K562 (cell line): ENCODE data around the gene LRRC25. TPM values are rescaled to one million over a fixed set of nuclear protein-coding genes. Genes with fewer than 3 reads are reported as not detected.

ENCODE experiments used
- CBFA2T3 ChIP-seq: fragments of 450-650 bp; IDR thresholded peaks from 2 replicates; pipeline ENCODE4 v1.6.1; 2017
- CTBP1 ChIP-seq: fragments of 450-650 bp; IDR thresholded peaks from 2 replicates; pipeline ENCODE4 v1.6.1; 2016; ENCODE audit warnings: borderline replicate concordance
- ETV1 ChIP-seq: fragments of 450-650 bp; conservative IDR thresholded peaks from 2 replicates; pipeline ENCODE4 v1.6.1; 2016; ENCODE audit warnings: missing genetic modification characterization, control low read depth, low read depth, missing compliant biosample characterization
- GATAD2A ChIP-seq: fragments of 450-650 bp; IDR thresholded peaks from 2 replicates; pipeline ENCODE4 v1.6.1; 2017
- HLTF ChIP-seq: fragments of 450-650 bp; IDR thresholded peaks from 2 replicates; pipeline ENCODE4 v1.6.1; 2016
- MAZ ChIP-seq, 2 experiments: fragments of 450-650 bp in 1 of 2; sonication (generic) in 1 of 2; formaldehyde crosslinking; IDR thresholded peaks in 1 of 2; conservative IDR thresholded peaks in 1 of 2; 2 replicates each; pipeline versions ENCODE4 v1.4.0 to v1.5.0; 2020; ENCODE audit warnings: mild to moderate bottlenecking in 1 of 2, missing genetic modification reagents in 1 of 2
- MCM5 ChIP-seq: fragments of 450-650 bp; IDR thresholded peaks from 2 replicates; pipeline ENCODE4 v1.6.1; 2016; ENCODE audit warnings: low read depth
- MEIS2 ChIP-seq: fragments of 450-650 bp; IDR thresholded peaks from 2 replicates; pipeline ENCODE4 v1.6.1; 2014; ENCODE audit warnings: mild to moderate bottlenecking; ENCODE audit not compliant: partially characterized antibody
- NFE2 ChIP-seq: IDR thresholded peaks from 2 replicates; pipeline ENCODE4 v1.6.1; 2014; ENCODE audit warnings: antibody characterized with exemption, low read depth
- NR2C2 ChIP-seq, 2 experiments: fragments of 200-800 bp in 1 of 2; sonication (Bioruptor generic) in 1 of 2; sonication (generic) in 1 of 2; formaldehyde crosslinking in 1 of 2; IDR thresholded peaks; 2 replicates each; pipeline versions ENCODE4 v1.6.1 to v1.8.0; 2016 to 2022; ENCODE audit warnings: mild to moderate bottlenecking in 1 of 2, missing compliant biosample characterization in 1 of 2, missing genetic modification characterization in 1 of 2, missing genetic modification reagents in 1 of 2
- ZNF175 ChIP-seq: fragments of 200-800 bp; sonication (Bioruptor generic); IDR thresholded peaks from 2 replicates; pipeline ENCODE4 v1.6.1; 2016; ENCODE audit warnings: low read depth, mild to moderate bottlenecking, missing genetic modification characterization, missing compliant biosample characterization
- ZNF589 ChIP-seq: fragments of 200-800 bp; sonication (Bioruptor generic); IDR thresholded peaks from 2 replicates; pipeline ENCODE4 v1.6.1; 2016; ENCODE audit warnings: low read depth, missing genetic modification characterization, missing compliant biosample characterization
- ZNF76 ChIP-seq: fragments of 250-450 bp; sonication (Bioruptor Pico); IDR thresholded peaks from 2 replicates; pipeline ENCODE4 v1.4.0; 2020; ENCODE audit warnings: mild to moderate bottlenecking, moderate library complexity, borderline replicate concordance
- polyA plus RNA-seq, 8 experiments: library from polyadenylated mRNA; depleted of rRNA in 4 of 8; stranded (reverse) in 5 of 8; unstranded in 3 of 8; fragments of >200 nt; fragmentation: Nextera tagmentation in 2 of 8; fragmentation: Illumina TruSeq in 1 of 8; extraction: Ambion mirVana in 2 of 8; extraction: Trizol in 1 of 8; gene quantifications; 2 replicates each; pipeline versions ENCODE4 v1.2.1 to v1.2.3, GENCODE V29; 2011 to 2014; ENCODE audit warnings: inconsistent platforms in 1 of 8, missing spikeins in 1 of 8
- total RNA-seq, 7 experiments: library from RNA; depleted of rRNA in 6 of 7; stranded (reverse); fragments of >200 nt in 6 of 7; fragmentation: Illumina TruSeq in 2 of 7; extraction: Trizol in 2 of 7; gene quantifications; 2 replicates each; pipeline versions ENCODE4 v1.2.1 to v1.2.3, GENCODE V29; 2011 to 2021; ENCODE audit warnings: low replicate concordance in 1 of 7
- TF ChIP-seq, protein P1 (sequence below): conservative IDR thresholded peaks from 2 replicates; pipeline ENCODE4 v1.6.1; 2011; ENCODE audit warnings: low read depth, mild to moderate bottlenecking, low read length; ENCODE audit not compliant: control insufficient read depth
- TF ChIP-seq, protein P2 (sequence below), 2 experiments: IDR thresholded peaks; 2 replicates each; pipeline ENCODE4 v1.6.1; 2011; ENCODE audit warnings: borderline replicate concordance in 1 of 2, control low read depth in 1 of 2, low read depth in 1 of 2, low read length in 1 of 2, mild to moderate bottlenecking in 1 of 2, mixed read lengths in 1 of 2, moderate library complexity in 1 of 2; ENCODE audit not compliant: insufficient read depth in 1 of 2, insufficient read length in 1 of 2, poor library complexity in 1 of 2, severe bottlenecking in 1 of 2; ENCODE audit errors: extremely low read depth in 1 of 2
- TF ChIP-seq, protein P3 (sequence below): fragments of 450-650 bp; IDR thresholded peaks from 2 replicates; pipeline ENCODE4 v1.6.1; 2017; ENCODE audit warnings: mild to moderate bottlenecking, moderate library complexity
- TF ChIP-seq, protein P4 (sequence below): fragments of 250-450 bp; sonication (Bioruptor Pico); IDR thresholded peaks from 2 replicates; pipeline ENCODE4 v1.9.0; 2021; ENCODE audit warnings: mild to moderate bottlenecking
- TF ChIP-seq, protein P5 (sequence below): fragments of 450-650 bp; formaldehyde crosslinking; IDR thresholded peaks from 2 replicates; pipeline ENCODE4 v1.4.0; 2020; ENCODE audit warnings: mild to moderate bottlenecking, mixed read lengths
- TF ChIP-seq, protein P6 (sequence below): sonication (generic); formaldehyde crosslinking; IDR thresholded peaks from 2 replicates; pipeline ENCODE4 v1.9.0; 2022; ENCODE audit warnings: mild to moderate bottlenecking, missing genetic modification reagents

Gene LRRC25
- total and polyA plus RNA-seq, 9 of the 15 experiments (the other 6 are each of a cell fraction or from before 2014, with no cell fraction given) = 0.07 to 0.36 (median 0.10) TPM; not detected in 3

DNA sequence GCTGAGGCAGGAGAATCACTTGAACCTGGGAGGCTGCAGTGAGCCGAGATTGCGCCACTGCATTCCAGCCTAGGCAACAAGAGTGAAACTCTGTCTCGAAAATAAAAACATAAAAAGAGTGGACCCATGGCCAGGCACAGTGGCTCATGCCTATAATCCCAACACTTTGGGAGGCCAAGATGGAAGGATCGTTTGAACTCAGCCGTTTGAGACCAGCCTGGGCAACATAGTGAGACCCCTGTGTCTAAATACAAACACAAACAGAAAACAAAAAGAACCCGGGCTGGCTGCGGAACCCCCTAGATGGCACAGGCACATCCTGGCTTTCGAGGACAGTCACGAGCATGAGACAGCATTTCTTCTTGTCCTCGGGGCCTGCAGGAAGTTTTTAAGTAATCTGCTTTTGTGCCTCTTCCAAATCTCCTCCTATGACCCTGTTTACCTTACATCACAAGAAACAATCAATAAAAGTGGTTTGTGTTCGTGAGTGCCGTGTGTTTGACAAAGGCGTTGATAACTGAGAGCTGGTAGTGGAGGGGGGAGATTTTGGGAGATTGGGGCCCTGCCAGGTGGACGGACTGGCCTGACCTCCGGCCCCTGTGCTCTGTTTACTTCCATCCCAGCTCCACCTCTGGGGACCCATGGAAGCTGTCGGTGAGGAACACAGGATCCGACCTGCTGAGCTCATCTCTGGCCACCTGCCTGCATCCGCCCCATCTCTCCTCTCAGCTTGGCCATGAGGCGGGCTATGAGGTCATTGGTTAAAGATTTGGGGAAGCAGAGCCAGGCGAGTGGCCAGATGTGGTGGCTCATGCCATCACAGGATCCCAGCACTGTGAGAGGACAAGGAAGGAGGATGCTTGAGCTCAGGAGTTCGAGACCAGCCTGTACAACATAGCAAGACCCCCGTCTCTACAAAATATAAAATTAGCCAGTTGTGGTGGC, 17.3 kb downstream of the LRRC25 start (continued):
- TF ChIP-seq, protein P1, sequence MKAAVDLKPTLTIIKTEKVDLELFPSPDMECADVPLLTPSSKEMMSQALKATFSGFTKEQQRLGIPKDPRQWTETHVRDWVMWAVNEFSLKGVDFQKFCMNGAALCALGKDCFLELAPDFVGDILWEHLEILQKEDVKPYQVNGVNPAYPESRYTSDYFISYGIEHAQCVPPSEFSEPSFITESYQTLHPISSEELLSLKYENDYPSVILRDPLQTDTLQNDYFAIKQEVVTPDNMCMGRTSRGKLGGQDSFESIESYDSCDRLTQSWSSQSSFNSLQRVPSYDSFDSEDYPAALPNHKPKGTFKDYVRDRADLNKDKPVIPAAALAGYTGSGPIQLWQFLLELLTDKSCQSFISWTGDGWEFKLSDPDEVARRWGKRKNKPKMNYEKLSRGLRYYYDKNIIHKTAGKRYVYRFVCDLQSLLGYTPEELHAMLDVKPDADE = no peak
- TF ChIP-seq MEIS2 = peak; percentile 60
- TF ChIP-seq, protein P2, sequence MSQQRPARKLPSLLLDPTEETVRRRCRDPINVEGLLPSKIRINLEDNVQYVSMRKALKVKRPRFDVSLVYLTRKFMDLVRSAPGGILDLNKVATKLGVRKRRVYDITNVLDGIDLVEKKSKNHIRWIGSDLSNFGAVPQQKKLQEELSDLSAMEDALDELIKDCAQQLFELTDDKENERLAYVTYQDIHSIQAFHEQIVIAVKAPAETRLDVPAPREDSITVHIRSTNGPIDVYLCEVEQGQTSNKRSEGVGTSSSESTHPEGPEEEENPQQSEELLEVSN (IDR thresholded peaks at IDR 0.05; ENCODE audit: borderline replicate concordance in 1 of 2, extremely low read depth in 1 of 2, insufficient read depth in 1 of 2, insufficient read length in 1 of 2, low read depth in 1 of 2, low read length in 1 of 2, poor library complexity in 1 of 2, severe bottlenecking in 1 of 2) = peak in 1 of 2 experiments; percentile 87
- TF ChIP-seq CTBP1 = peak; percentile 100
- TF ChIP-seq, protein P3, sequence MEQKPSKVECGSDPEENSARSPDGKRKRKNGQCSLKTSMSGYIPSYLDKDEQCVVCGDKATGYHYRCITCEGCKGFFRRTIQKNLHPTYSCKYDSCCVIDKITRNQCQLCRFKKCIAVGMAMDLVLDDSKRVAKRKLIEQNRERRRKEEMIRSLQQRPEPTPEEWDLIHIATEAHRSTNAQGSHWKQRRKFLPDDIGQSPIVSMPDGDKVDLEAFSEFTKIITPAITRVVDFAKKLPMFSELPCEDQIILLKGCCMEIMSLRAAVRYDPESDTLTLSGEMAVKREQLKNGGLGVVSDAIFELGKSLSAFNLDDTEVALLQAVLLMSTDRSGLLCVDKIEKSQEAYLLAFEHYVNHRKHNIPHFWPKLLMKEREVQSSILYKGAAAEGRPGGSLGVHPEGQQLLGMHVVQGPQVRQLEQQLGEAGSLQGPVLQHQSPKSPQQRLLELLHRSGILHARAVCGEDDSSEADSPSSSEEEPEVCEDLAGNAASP = no peak
- no peak for TF ChIP-seq MCM5
- TF ChIP-seq ZNF175 (CRISPR knock-in tag) = 0 out of 2 replicates have a peak, but pooled peaks have one; percentile 25
- peak in 1 of 2 experiments; percentile 24; a peak in 1 of 4 replicates for TF ChIP-seq MAZ (CRISPR knock-in tag; conservative IDR thresholded peaks at IDR 0.05 in 1 of 2, IDR thresholded peaks at IDR 0.05 in 1 of 2)
- no peak; the same call in 1 of the 2 replicates for TF ChIP-seq NR2C2 (CRISPR knock-in tag; IDR thresholded peaks at IDR 0.05)
- peak; percentile 89 for TF ChIP-seq NR2C2 (tag; IDR thresholded peaks at IDR 0.05)
- TF ChIP-seq, protein P4, sequence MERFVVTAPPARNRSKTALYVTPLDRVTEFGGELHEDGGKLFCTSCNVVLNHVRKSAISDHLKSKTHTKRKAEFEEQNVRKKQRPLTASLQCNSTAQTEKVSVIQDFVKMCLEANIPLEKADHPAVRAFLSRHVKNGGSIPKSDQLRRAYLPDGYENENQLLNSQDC (CRISPR knock-in tag) = no peak
- peak; percentile 81 for TF ChIP-seq ZNF589
- TF ChIP-seq, protein P5, sequence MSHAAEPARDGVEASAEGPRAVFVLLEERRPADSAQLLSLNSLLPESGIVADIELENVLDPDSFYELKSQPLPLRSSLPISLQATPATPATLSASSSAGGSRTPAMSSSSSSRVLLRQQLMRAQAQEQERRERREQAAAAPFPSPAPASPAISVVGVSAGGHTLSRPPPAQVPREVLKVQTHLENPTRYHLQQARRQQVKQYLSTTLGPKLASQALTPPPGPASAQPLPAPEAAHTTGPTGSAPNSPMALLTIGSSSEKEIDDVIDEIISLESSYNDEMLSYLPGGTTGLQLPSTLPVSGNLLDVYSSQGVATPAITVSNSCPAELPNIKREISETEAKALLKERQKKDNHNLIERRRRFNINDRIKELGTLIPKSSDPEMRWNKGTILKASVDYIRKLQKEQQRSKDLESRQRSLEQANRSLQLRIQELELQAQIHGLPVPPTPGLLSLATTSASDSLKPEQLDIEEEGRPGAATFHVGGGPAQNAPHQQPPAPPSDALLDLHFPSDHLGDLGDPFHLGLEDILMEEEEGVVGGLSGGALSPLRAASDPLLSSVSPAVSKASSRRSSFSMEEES (CRISPR knock-in tag) = no peak
- TF ChIP-seq, protein P6, sequence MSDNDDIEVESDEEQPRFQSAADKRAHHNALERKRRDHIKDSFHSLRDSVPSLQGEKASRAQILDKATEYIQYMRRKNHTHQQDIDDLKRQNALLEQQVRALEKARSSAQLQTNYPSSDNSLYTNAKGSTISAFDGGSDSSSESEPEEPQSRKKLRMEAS (CRISPR knock-in tag) = peak; percentile 91
- TF ChIP-seq HLTF = no peak
- TF ChIP-seq GATAD2A = 0 out of 2 replicates have a peak, but pooled peaks have one; percentile 6
- peak; percentile 90 for TF ChIP-seq NFE2
- TF ChIP-seq ETV1 (tag) = peak; percentile 65
- TF ChIP-seq CBFA2T3 = peak; percentile 67
- TF ChIP-seq ZNF76 (CRISPR knock-in tag) = no peak
